Omental fat pad (tissue), 4 donors: ENCODE data around the gene UBE2L3. TPM values are rescaled to one million over a fixed set of nuclear protein-coding genes. Genes with fewer than 3 reads are reported as not detected.

Experiments
- ATAC-seq: fragments of 150-250 bp; one replicate; pipeline ENCODE4 v1.9.1; 2016; ENCODE audit warnings: mild to moderate bottlenecking, moderate library complexity; ENCODE audit not compliant: low FRiP score
- DNase-seq: peaks from one replicate; pipeline ENCODE4 v3.0.0-alpha.2; 2019; ENCODE audit warnings: low spot score
- total RNA-seq, 4 donors: library from RNA; depleted of rRNA; stranded (reverse); fragments of >200 nt; gene quantifications; one replicate each; pipeline ENCODE4 v1.1.0, GENCODE V29; 2016
- TF ChIP-seq, protein P1 (sequence below), 3 donors: fragments of 450-650 bp; IDR thresholded peaks; one replicate each; pipeline ENCODE4 v1.5.1; 2016 to 2017; ENCODE audit warnings: antibody characterized with exemption in 3 of 3, mild to moderate bottlenecking in 3 of 3, moderate library complexity in 2 of 3

Gene UBE2L3
- total RNA-seq, 4 donors from 2014 or later, result 38.9 to 49.7 (median 44.0) TPM

DNA sequence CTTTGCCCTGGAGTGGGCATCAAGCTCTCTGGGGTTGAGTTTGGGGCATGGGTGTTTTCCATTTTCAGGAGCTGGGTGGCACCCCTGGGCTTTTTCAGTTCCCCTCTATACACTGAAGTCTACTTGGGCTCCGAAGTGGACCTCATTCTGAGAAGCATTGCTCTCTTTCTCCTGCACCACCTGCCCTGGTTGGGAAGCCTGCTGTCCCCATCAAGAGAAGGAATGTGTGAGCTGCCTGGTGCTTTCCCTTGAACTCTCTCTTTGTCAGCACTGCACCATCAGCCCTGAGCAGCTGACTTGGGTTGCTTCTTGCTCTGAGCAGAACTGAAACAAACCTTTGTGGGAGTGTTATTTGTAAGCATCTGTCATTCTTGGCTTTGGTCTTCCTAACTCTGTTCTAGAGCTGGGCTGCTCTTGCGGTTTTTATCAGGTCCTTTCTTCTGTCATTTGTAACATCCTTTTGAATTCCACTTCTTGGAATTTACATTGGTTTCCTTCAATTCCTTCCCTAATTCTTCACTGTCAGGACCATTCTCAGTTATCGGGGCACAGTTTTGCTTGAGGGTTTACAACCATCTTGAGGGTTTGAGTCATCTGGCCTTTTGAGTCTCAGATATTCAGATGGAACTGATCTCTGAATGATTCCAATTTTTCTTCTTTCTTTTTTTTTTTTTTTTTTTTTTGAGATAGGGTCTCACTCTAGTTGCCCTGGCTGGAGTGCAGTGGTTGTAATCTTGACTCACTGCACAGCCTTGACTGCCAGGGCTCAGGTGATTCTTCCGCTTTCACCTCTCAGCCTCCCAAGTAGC is 20.5 kb downstream of the UBE2L3 start:
- TF ChIP-seq, protein P1, sequence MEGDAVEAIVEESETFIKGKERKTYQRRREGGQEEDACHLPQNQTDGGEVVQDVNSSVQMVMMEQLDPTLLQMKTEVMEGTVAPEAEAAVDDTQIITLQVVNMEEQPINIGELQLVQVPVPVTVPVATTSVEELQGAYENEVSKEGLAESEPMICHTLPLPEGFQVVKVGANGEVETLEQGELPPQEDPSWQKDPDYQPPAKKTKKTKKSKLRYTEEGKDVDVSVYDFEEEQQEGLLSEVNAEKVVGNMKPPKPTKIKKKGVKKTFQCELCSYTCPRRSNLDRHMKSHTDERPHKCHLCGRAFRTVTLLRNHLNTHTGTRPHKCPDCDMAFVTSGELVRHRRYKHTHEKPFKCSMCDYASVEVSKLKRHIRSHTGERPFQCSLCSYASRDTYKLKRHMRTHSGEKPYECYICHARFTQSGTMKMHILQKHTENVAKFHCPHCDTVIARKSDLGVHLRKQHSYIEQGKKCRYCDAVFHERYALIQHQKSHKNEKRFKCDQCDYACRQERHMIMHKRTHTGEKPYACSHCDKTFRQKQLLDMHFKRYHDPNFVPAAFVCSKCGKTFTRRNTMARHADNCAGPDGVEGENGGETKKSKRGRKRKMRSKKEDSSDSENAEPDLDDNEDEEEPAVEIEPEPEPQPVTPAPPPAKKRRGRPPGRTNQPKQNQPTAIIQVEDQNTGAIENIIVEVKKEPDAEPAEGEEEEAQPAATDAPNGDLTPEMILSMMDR (IDR thresholded peaks at IDR 0.05), result no peak
- ATAC-seq, result no peak
- no peak for DNase-seq

DNA sequence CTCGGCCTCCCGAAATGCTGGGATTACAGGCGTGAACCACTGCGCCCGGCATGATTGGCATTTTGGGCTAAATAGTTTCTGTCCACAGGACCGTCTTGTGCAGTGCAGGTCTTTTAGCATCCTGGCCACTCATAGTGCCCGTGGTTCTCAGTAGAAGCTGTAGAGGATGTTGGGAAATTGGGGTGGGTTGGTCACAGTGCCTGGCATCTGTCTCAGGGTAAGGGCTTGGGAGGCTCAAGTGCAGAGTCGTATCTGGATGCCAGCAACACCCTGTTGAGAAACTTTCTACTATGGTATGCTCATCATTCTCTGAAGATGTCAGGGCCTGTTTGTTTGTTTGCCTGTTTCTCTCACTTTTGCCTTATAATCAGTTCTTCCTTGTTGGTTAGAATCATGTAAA is 21.9 kb downstream of the UBE2L3 start:
- ATAC-seq (no peak), DNase-seq (no peak)
- TF ChIP-seq, protein P1 (IDR thresholded peaks at IDR 0.05), result no peak

DNA sequence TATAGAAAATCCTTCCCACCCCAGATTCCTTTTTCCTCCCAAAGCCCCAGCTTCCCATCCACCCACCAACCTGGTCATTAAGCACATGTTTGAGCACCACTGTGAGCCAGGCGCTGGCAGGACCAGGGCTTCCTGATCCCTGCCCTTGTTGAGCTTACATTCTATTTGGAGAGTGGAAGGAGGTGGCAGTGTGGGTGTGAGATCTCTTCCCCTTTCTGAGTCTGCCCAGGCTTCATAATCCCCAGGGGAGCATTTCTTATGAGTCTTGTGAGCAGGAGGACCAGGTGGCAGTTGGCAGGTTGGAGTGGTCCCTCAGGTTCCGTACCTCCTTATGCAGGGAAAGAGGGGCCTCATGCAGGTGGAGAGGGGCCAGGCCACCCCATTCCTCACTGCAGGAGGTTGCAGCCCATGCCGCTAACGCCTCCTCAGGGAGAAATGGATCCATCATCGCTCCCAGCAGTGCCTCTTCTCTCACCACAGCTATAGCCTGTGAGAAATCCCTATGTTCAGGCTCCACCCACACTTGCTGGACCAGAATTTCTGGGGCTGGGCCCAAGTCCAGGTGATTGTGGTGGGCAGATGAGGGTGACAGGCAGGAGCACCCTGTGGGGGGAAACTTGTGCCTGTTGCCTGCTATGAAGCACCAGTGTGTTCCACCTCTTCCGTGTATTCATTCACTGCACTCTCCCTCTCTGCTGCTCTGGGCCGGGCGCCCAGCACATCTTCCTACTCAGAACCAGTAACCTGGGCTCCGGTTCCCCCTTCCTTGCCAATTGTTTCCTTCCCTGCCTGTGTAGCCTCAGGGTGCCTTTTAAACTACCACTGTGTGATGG is 23.5 kb downstream of the UBE2L3 start:
- DNase-seq (no peak), ATAC-seq (no peak)
- TF ChIP-seq, protein P1 (IDR thresholded peaks at IDR 0.05), result no peak

DNA sequence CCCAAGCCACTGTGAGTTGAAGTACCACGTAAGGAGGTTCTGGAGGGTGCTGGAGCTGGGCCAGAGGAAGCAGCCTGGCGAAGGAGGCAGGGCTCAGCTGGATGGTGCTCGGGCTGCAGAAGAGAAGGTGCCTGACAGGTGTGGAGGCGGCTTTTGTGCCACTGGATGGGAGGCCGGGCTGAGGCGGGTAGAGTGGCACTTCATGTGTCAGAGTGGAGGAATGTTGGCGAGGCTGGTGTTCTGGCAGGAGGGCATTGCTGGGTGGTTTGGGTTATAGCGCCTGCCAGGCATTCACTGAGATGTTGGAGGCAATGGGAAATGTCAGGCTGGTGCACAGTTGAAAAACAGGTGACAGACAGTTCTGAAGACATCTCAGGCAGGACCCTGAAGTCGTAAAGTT is 24.2 kb downstream of the UBE2L3 start:
- DNase-seq (no peak), ATAC-seq (no peak)
- TF ChIP-seq, protein P1 (IDR thresholded peaks at IDR 0.05), result no peak

DNA sequence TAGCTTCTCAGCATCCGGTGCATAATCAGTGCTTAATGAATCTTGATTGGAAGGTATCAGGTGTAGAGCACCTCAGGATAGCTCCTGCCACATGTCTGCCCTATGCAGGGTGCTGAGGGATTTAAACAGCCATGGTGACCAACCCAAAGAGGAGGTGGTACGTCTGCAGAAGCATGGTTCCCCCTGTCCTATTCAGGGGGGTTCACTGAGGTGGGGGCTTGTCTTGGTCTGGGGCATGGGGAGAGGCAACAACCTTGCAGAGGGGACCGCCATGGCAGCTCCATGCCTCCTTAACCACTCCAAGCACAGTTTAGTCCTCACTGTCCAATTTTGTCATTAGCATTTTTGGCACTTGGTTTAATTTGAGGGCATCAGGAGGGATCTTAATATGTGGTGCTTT is 24.9 kb downstream of the UBE2L3 start:
- ATAC-seq (no peak), DNase-seq (no peak)
- TF ChIP-seq, protein P1 (IDR thresholded peaks at IDR 0.05), result no peak

DNA sequence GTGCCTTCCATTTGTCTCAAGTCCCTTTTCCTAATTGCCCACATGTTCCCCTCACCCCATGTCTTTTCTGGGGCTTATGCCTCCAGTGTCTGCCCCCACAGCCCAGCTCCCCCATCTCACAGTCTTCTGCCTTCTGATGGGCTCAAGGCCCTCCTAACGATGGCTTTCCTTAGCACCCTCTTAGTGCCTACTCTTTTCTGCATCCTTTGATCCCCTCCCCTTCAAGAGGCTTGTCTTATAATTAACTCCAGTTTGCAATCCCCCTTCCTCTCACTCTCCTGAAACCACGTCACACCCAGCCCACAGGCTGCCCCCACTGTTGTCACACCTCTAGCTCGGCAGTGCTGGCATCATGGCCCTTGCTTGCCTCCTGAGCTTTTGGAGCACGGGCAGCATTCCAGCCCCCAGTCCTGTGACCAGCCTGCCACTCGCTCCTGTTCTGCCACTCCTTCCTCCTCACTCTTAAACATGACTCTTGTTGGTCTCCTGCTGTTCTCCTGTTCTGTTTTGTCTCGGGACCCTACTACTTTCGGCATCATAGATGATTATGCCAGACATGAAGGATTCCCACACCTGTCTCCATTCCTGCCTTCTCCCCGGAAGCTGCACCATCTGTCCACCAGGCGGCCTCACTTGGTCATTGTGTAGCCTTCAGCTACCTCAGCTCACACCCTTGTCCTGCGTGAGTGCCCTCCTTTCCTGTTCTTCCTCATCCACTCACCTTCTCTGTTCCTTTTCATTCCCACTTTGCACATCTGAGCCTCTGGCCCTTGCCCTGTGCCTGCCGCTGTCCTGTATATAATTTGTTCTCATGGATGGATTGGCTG is 26.1 kb downstream of the UBE2L3 start:
- DNase-seq, result no peak
- TF ChIP-seq, protein P1 (IDR thresholded peaks at IDR 0.05), result no peak
- ATAC-seq, result no peak
